ENCODE results near the gene HOMER1.

- TF ChIP-seq CTCF (conservative IDR thresholded peaks at IDR 0.05) (no peak), ZFX (IDR thresholded peaks at IDR 0.05) (no peak)
Observed at GRCh38 chr5:79508794-79509193, 5.1 kb downstream of the HOMER1 start.

Data from C4-2B (cell line).